ENCODE measurements around the gene SLC13A1.

Gene SLC13A1

DNA sequence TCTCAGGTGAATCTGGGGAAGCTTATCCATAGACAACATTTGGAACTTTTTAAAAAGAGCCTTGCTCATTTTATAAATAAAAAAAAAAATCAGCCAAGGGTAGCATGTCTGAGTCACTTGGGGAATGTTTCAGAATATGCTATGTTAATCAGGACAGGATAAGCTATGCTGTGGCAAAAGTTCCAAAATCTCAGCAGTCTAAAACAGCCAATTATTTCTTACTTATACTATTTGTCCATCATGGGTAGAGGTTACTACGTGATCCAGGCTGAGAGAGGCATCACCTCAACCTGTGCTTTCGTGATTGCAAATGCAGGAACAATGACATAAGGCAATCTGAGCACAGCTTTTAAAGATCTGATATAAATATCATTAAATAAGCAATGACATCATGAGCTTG is 6.5 kb downstream of the SLC13A1 start:
- DNase-seq, result no peak

DNA sequence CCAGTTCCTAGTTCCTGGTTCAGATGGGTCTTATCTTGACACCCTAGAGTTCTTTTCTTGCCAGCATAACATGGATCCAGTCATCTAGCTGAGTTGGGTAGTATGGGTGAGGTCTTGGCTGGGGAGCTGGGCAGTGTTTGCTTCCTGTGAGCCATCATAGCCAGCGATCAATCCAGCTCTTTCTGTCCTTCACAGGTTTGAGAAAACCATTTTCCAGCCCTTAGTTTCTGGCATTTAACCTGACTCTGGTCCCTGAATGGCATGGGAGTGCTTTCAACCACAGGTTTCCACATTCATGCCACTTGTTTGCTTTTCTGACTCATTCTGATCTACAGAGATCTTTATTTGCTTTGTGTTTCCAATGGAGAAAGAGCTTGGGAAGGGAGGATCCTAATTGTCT is 8.6 kb downstream of the SLC13A1 start:
- DNase-seq, result no peak

DNA sequence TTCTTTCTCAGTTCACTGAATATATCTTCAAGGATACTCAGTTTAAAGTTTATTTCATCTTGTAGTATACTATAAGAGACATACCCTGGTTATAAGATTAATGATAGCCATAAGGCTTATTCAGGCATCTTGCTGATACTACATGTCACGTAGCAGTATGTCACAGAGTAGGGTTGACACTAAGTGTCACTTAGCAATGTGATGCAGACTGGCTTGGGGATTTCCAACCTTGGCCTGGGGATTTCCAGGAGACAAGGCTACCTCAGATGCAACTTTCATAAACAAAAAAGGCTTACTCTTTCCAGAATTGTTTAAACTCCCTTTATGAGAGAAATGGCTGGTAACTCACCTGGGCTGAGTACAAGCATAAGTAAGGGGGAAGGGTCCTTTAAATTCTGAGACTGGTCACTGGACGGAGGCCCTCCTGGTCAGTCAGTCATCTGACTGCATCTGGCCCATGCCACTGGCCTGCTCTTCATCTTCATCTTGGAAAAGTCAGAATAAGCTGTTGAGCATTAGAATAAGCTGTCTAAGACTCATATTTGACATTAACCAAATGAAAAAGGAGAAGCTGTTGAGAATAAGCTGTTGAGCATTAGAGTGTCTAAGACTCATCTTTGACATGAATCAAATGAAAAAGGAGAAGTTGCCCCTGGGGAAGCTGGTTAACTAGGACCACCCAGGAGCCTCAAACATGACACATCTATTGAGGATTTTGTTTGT is 9.5 kb downstream of the SLC13A1 start:
- peak; percentile 1 to 4 for DNase-seq

GRCh38 chr7:123185756-123186155 is 14.0 kb downstream of the SLC13A1 start:
- DNase-seq, result no peak

DNA sequence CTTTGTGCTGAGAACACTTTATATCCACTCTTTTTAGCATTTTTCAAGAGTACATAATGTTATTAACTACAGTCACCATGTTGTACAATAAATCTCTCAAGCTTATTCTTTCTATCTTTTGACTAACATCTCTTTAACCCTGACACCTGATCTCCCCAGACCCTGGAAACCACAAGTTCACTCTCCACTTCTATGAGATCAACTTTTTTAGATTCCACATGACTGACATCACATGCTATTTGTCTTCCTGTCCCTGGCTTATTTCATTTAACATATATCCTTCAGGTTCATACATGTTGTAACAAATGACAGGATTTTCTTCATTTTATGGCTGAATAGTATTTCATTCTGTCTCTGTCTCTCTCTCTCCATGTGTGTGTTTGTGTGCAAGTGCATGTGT is 15.5 kb downstream of the SLC13A1 start:
- DNase-seq, result no peak

GRCh38 chr7:123183431-123183830 is 16.3 kb downstream of the SLC13A1 start:
- DNase-seq, result no peak

DNA sequence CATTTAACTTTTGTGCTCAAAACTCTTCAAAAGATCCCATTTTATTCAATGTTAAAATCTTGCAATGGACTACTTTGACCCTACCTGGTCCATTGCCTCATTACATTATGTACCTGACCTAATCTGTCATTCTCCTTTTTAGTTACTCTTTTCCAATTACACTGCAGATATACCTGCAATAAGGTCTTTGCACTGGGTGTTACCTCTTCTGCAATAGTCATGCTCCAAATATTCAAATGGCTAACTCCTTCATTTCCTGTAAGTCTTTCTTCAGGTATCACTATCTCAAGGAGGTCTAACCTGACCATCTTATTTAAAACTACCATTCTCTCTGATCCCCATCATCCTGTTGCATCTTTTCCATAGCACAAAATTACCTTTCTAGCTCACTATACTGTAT is 22.3 kb downstream of the SLC13A1 start:
- no peak for DNase-seq

GRCh38 chr7:123170333-123171246 is 29.2 kb downstream of the SLC13A1 start:
- DNase-seq, result no peak

GRCh38 chr7:123169065-123169464 is 30.7 kb downstream of the SLC13A1 start:
- DNase-seq, result no peak

DNA sequence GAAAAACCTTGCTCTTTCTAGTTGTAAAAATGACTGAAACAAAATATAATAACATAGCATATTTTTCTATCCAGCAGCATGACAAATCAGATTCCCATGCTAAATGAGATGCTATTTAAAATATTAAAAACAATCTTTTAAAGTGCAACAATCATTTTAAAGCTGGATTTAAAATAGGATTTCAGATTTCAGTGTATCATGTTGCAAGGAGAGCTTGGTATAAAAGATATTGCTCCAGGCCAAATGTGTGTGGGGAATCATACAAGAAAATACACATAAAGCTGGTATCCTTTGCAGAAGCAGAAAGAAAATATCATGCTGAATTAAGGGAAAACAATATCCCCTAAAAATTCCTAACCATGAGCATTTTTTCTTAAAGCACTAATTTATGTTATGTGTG is 42.2 kb downstream of the SLC13A1 start:
- no peak for DNase-seq

GRCh38 chr7:123155571-123155970 is 44.2 kb downstream of the SLC13A1 start:
- DNase-seq, result no peak

DNA sequence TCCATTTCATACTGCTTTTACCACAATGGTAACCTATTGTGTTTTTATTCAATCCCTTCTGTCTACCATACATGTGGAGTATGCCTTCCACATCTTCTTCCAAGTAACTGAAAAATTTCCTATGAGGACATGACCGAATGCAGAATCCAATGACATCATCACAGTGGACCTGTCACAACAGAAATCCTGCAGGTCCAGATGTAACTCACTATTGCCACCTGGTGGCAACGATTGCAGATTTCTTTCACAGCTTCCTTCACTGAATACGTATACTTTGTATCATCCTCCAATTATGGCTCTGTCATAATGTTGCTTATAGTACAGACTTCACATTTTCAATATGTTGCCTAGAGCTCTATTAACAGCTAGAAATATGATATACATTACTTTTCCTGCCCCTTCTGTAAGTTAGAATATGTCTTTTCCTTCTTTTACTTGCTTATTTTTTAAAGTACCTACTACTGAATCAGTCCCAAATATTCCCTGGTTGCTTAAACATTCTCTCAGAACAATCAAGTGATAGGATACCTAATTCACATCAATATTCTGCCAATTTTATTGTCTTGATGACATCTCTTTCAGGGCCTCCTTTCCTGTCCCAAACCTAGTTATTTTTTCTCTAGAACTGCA is 45.4 kb downstream of the SLC13A1 start:
- DNase-seq, result peak; percentile 55 to 65

DNA sequence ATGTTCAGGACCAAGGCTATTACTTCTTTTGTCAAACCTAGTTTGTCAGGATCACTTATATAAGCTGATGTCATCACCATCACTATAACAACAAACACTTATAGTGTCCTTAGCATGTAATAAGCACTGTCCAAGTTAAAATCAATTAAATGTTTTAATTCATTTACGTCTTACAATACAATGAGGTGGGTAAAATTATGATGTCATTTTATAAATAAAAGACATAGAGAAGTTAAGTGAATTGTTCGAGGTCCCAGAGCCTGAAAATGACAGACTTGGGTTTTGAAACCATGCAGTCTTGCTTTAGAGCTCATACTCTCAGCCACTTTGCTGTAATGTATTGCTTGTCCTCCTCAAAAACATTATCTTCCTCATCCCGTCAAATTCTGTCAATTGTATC is 48.3 kb downstream of the SLC13A1 start:
- DNase-seq, result no peak

DNA sequence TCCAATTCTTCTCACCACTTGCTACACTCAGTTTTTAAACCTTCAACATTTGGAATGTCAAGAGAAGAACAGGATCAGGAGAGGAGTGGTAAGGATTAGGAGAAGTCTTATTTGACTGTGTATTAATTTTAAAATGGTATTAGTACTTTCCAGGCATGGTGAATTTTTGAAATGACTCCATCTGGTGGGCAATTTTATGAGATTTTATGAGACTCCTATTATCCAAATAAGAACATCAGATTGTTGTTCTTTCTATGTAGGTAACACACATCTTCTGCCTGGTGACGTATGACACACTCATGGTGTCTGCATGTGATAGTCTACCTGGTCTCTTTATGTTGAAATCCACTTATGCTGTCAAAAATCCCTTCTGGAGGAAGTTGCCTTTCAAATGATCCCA is 51.0 kb downstream of the SLC13A1 start:
- DNase-seq, result no peak

DNA sequence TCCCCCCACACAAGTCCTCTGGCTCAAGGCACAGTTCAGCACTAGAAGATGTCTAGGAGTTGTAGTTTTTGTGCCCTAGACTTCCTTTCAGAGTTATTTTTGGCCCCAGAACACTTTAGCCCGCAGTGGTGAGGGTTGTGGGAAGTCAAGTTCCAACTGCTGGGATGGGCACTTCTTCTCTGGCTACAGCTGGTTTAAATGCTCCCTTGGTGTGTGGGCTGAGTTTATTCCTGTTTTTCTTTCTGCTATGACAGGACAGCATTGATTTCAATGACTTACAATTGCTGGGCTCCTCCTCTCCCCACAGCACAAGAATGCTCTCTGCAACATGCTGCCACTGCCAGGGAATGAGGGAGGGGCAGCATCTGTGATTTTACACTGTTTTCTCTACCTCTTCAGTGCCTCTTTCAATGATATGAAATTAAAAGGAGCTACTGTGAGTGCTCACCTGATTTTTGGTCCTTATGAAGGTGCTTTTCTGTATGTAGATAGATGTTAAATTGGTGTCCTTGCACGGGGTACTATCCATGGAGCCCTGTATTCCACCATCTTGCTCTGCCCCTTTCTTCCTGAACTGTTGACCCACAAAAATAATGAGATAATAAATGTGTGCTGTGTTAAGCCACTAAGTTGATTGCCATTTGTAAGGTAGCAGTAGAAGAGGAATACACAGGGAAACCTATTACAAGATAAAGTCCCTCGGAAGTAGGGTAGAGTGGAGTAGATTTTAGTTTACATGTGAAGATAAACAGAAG is 56.3 kb downstream of the SLC13A1 start:
- no peak for DNase-seq

GRCh38 chr7:123140561-123140960 is 59.2 kb downstream of the SLC13A1 start:
- DNase-seq, result no peak

GRCh38 chr7:123135960-123136359 is 63.8 kb downstream of the SLC13A1 start:
- DNase-seq, result no peak

GRCh38 chr7:123133924-123134323 is 65.8 kb downstream of the SLC13A1 start:
- DNase-seq, result no peak

DNA sequence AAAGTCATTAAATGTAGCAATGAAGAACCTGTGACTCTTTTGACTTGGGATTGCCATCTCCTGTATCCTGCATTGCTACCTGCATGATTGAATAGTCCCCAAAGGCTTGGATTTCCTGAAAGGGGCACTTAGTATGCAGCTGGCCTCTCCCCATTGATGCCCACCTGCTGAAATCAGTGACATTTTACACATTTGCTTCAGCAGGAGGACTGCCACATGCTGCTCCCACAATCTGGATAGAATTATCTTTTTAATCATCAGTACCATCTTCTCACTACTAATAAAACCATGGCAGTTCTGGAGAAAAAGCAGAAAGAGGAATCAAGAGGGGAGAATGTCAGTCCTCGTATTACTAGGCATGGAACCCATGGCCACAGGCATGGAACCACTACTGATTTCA is 67.8 kb downstream of the SLC13A1 start:
- DNase-seq, result no peak

DNA sequence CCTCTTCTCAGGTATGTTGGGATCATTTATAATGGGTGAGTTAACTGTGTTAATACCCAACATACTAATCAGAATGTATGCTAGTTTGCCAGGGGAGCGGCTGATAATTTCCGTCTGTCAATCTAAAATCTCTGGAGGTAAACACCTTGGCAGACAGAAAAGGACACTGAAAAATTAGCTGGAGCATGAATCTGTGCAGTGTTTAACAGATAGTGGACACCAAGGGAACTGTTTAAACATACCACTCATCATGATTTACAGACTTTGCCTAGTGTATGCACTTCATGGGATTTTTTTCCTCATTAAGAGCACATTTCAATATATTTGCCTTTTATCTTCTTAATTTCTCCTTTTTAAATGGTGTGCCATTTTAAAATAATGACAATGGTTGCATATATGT is 68.2 kb downstream of the SLC13A1 start:
- DNase-seq, result no peak

GRCh38 chr7:123131140-123131539 is 68.6 kb downstream of the SLC13A1 start:
- no peak for DNase-seq

- no peak for DNase-seq
Observed at GRCh38 chr7:123126691-123127090, 73.1 kb downstream of the SLC13A1 start.

DNA sequence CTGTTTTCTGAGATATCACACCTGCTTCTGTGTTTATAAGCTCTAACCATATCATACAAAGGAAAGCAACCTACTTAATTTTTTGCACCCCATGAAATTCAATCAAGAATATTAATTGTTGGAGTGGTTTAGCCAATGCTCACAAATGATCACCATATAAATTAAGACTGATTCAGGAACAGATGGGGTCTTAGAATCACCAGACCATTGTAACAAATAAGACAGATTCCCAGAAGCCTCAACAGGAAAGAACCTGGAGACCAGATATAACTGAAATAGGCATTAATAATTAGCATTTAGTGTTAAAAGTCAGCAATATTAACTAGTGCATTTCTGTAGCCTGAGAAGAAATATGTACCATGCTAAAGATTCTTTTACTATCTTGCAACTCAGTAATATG is 73.6 kb downstream of the SLC13A1 start:
- no peak for DNase-seq
